GM12865 (cell line): ENCODE measurements around the gene FER.
"Not testable (repeated sequence)": the region's sequence is repeated elsewhere in the genome, so short reads cannot be mapped to it uniquely, and the experiment has no call there.

Experiments used
- DNase-seq: peaks from one replicate; pipeline ENCODE4 v3.0.0; 2010; ENCODE audit warnings: low read depth
- H3K4me3 ChIP-seq: 2 replicates; pipeline ENCODE4 v1.5.1; 2011; ENCODE audit warnings: mild to moderate bottlenecking, low read depth, low read length, control low read depth
- TF ChIP-seq, protein P1 (sequence below): IDR thresholded peaks from 2 replicates; pipeline ENCODE4 v1.5.1; 2011; ENCODE audit warnings: low read length, control low read depth, low read depth, inconsistent platforms; ENCODE audit not compliant: insufficient read depth; ENCODE audit errors: missing control alignments

Gene FER

DNA sequence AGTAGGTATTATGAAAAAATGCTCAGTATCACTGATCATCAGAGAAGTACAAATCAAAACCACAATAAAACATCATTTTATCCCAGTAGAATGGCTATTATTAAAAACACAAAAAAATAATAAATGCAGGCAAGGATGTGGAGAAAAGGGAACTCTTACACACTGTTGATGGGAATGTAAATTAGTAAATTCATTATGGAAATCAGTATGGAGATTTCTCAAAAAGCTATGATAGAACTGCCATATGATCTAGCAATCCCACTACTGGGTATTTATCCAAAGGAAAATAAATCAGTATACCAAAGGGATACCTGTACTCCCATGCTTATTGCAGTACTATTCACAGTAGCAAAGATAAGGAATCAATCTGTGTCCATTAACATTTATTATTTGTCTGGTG is 209.6 kb downstream of the FER start:
- TF ChIP-seq, protein P1, sequence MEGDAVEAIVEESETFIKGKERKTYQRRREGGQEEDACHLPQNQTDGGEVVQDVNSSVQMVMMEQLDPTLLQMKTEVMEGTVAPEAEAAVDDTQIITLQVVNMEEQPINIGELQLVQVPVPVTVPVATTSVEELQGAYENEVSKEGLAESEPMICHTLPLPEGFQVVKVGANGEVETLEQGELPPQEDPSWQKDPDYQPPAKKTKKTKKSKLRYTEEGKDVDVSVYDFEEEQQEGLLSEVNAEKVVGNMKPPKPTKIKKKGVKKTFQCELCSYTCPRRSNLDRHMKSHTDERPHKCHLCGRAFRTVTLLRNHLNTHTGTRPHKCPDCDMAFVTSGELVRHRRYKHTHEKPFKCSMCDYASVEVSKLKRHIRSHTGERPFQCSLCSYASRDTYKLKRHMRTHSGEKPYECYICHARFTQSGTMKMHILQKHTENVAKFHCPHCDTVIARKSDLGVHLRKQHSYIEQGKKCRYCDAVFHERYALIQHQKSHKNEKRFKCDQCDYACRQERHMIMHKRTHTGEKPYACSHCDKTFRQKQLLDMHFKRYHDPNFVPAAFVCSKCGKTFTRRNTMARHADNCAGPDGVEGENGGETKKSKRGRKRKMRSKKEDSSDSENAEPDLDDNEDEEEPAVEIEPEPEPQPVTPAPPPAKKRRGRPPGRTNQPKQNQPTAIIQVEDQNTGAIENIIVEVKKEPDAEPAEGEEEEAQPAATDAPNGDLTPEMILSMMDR, result no peak
- DNase-seq, result no peak
- H3K4me3 ChIP-seq, result no peak overlapping the region

DNA sequence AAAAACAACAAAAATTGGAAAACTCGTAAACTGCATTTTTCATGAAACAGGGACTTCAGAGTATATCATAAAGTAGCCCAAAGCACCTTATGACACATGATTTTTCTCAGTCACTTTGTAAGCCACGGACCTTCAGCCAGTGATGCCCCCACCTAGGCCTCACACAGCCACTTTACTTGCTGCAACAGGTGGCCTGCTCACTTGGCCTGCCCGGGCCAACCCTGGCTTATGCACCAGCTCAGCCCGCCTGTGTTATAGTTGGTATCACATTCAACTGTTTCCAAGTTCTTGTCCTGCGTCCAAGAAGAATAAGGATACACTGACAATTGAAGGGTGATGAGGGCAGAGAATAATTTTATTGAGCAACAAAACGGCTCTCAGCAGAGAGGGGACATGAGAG is 219.2 kb downstream of the FER start:
- no peak overlapping the region for H3K4me3 ChIP-seq
- TF ChIP-seq, protein P1, result no peak
- DNase-seq, result no peak

DNA sequence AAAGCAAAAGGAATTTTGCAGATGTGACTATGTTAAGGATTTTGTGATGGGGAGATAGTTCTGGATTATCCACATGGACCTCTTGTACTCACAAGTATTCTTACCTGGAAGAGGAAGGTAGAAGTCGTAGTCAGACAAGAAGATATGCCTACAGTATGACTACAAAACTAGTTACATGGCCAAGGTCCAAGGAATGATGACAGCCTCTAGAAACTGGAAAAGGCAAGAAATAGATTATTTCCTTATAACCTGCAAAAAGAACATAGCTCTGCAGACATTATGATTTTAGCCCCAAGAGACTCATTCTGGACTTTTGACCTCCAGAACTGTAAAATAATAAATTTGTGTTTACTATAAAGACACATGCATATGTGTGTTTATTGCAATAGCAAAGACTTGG is 226.9 kb downstream of the FER start:
- no peak overlapping the region for H3K4me3 ChIP-seq
- TF ChIP-seq, protein P1, result no peak
- DNase-seq, result no peak

- no peak overlapping the region for H3K4me3 ChIP-seq
- DNase-seq, result no peak
- TF ChIP-seq, protein P1, result no peak
These were observed 228.0 kb downstream of the FER start for GRCh38 chr5:108975697-108976096.

DNA sequence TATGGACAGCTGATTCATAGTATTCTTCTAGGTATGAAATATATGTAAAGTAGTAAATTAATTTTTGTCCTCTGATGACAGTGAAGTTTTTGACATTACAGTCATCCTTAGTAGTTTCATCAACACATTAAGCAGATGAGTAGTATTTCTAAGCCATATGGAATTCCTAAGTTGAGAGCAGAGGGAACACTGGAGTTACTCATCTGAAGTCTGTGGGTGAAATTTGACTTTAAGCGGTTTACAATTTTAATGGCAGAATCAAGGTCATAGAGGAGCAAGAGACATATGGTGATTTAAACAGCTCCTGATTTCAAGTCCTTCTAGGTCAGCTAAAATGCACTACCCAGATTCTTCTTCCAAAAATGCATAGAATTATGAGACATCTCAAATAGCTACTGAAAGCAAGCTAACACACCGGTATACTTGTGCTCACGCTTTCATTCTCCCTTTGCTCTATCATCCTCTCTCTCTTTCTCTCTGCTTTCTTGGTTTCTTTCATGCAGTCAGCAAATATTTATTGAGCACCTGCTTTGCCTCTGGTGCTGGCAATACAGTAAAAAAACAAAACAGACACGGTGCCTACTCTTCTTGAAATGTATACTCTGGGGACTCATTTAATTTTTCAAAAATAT is 235.9 kb downstream of the FER start:
- no peak overlapping the region for H3K4me3 ChIP-seq
- TF ChIP-seq, protein P1, result no peak
- no peak for DNase-seq

- no peak overlapping the region for H3K4me3 ChIP-seq
- TF ChIP-seq, protein P1, result no peak
- DNase-seq, result no peak
These were observed 242.2 kb downstream of the FER start for GRCh38 chr5:108989761-108990392.

- not testable (repeated sequence) for DNase-seq, H3K4me3 ChIP-seq
These were observed 244.8 kb downstream of the FER start for GRCh38 chr5:108992396-108993085.

DNA sequence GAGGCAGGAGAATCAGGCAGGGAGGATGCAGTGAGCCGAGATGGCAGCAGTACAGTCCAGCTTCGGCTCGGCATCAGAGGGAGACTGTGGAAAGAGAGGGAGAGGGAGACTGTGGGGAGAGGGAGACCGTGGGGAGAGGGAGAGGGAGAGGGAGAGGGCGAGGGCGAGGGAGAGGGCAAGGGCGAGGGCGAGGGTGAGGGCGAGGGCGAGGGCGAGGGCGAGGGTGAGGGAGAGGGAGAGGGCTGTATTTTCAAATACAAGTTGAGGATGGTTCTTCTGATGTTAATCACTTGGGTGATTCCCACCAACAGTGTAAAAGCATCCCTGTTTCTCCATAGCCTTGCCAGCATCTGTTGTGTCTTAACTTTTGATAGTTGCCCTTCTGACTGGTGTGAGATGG is 245.7 kb downstream of the FER start:
- not testable (repeated sequence) for H3K4me3 ChIP-seq, DNase-seq
